ENCODE measurements around the gene CACNA1S.

The CACNA1S gene

GRCh38 chr1:201026836-201027235, 85.4 kb downstream of the CACNA1S start:
- DNase-seq (ENCODE audit: low spot score) = no peak

GRCh38 chr1:201026234-201026633, 86.0 kb downstream of the CACNA1S start:
- DNase-seq (ENCODE audit: low spot score) = no peak

GRCh38 chr1:201025571-201026002, 86.6 kb downstream of the CACNA1S start:
- DNase-seq (ENCODE audit: low spot score) = peak; percentile 75

- DNase-seq (ENCODE audit: low spot score) = no peak
Observed at GRCh38 chr1:201024625-201024998, 87.6 kb downstream of the CACNA1S start.

- no peak for DNase-seq (ENCODE audit: low spot score)
Observed at GRCh38 chr1:201023920-201024624, 88.2 kb downstream of the CACNA1S start.

- DNase-seq (ENCODE audit: low spot score) = peak; percentile 71
Observed at GRCh38 chr1:201023517-201023902, 88.7 kb downstream of the CACNA1S start, which contains the start of gene KIF21B. Gene KIF21B (minus strand): TSS chr1:201023714. CDS start chr1:201023383, 331 bp downstream.

- no peak for DNase-seq (ENCODE audit: low spot score)
Observed at GRCh38 chr1:201022820-201023516, 89.3 kb downstream of the CACNA1S start.

- DNase-seq (ENCODE audit: low spot score) = no peak
Observed at GRCh38 chr1:201022493-201022819, 89.8 kb downstream of the CACNA1S start.

GRCh38 chr1:201021630-201022492, 90.4 kb downstream of the CACNA1S start:
- no peak for DNase-seq (ENCODE audit: low spot score)

GRCh38 chr1:201020721-201021629, 91.3 kb downstream of the CACNA1S start:
- no peak for DNase-seq (ENCODE audit: low spot score)

- no peak for DNase-seq (ENCODE audit: low spot score)
Observed at GRCh38 chr1:201020040-201020591, 92.1 kb downstream of the CACNA1S start.

GRCh38 chr1:201019321-201019977, 92.8 kb downstream of the CACNA1S start:
- DNase-seq (ENCODE audit: low spot score) = peak; percentile 85

- DNase-seq (ENCODE audit: low spot score) = no peak
Observed at GRCh38 chr1:201017828-201018163, 94.4 kb downstream of the CACNA1S start.

- DNase-seq (ENCODE audit: low spot score) = no peak
Observed at GRCh38 chr1:201016943-201017827, 95.0 kb downstream of the CACNA1S start.

GRCh38 chr1:201016211-201016651, 96.0 kb downstream of the CACNA1S start:
- no peak for DNase-seq (ENCODE audit: low spot score)

- DNase-seq (ENCODE audit: low spot score) = peak; percentile 35
Observed at GRCh38 chr1:201015551-201016091, 96.6 kb downstream of the CACNA1S start.

- DNase-seq (ENCODE audit: low spot score) = peak; percentile 36
Observed at GRCh38 chr1:201014816-201015200, 97.4 kb downstream of the CACNA1S start.

GRCh38 chr1:201013991-201014815, 98.0 kb downstream of the CACNA1S start:
- DNase-seq (ENCODE audit: low spot score) = no peak
